NCI-H2196 treated with DMSO at 0.1 percent for 48 hours (cell line): ENCODE measurements around the gene TDP1.
"Not testable (repeated sequence)": the region's sequence is repeated elsewhere in the genome, so short reads cannot be mapped to it uniquely, and the experiment has no call there.

ENCODE experiments used
- DNase-seq: peaks from one replicate; lab custom pipeline; 2025; ENCODE audit not compliant: unreplicated experiment; lab: John Stamatoyannopoulos, UW

Gene TDP1

GRCh38 chr14:90042496-90043252, 86.9 kb downstream of the TDP1 start:
- no peak for DNase-seq

- DNase-seq, result no peak
Measured at GRCh38 chr14:90045616-90046015, 89.9 kb downstream of the TDP1 start.

- DNase-seq, result no peak
Measured at GRCh38 chr14:90049390-90049789, 93.7 kb downstream of the TDP1 start.

GRCh38 chr14:90050271-90050670, 94.5 kb downstream of the TDP1 start:
- DNase-seq, result no peak

GRCh38 chr14:90053044-90053443, 97.3 kb downstream of the TDP1 start:
- DNase-seq, result no peak

- DNase-seq, result no peak
Measured at GRCh38 chr14:90054803-90055202, 99.1 kb downstream of the TDP1 start.

GRCh38 chr14:90056826-90057225, 101.1 kb downstream of the TDP1 start:
- DNase-seq, result no peak

- DNase-seq, result no peak
Measured at GRCh38 chr14:90058876-90059458, 103.2 kb downstream of the TDP1 start.

- DNase-seq, result peak; percentile 22
Measured at GRCh38 chr14:90060312-90060964, 104.7 kb downstream of the TDP1 start.

GRCh38 chr14:90060965-90061684, 105.4 kb downstream of the TDP1 start:
- DNase-seq, result no peak

- DNase-seq, result no peak
Measured at GRCh38 chr14:90061685-90062126, 106.0 kb downstream of the TDP1 start, which contains the start of gene KCNK13. KCNK13 (plus strand) TSS chr14:90061994; CDS start chr14:90062206, 212 bp downstream.

GRCh38 chr14:90062127-90062794, 106.5 kb downstream of the TDP1 start:
- no peak for DNase-seq

GRCh38 chr14:90062822-90063539, 107.3 kb downstream of the TDP1 start:
- no peak for DNase-seq

GRCh38 chr14:90072350-90072749, 116.6 kb downstream of the TDP1 start:
- DNase-seq, result no peak

- no peak for DNase-seq
Measured at GRCh38 chr14:90079576-90079975, 123.8 kb downstream of the TDP1 start.

GRCh38 chr14:90087433-90087832, 131.7 kb downstream of the TDP1 start:
- DNase-seq, result no peak

- no peak for DNase-seq
Measured at GRCh38 chr14:90088176-90088575, 132.4 kb downstream of the TDP1 start.

GRCh38 chr14:90089486-90089885, 133.8 kb downstream of the TDP1 start:
- DNase-seq, result not testable (repeated sequence)

- DNase-seq, result no peak
Measured at GRCh38 chr14:90091393-90091792, 135.7 kb downstream of the TDP1 start.

GRCh38 chr14:90093942-90094595, 138.3 kb downstream of the TDP1 start:
- no peak for DNase-seq
